Placental pericyte (primary cell): ENCODE data around the gene SRSF8. TPM values are rescaled to one million over a fixed set of nuclear protein-coding genes. Genes with fewer than 3 reads are reported as not detected.

ENCODE experiments used
- total RNA-seq: library from RNA; depleted of rRNA; stranded (reverse); fragments of >200 nt; gene quantifications from 2 replicates; pipeline ENCODE4 v1.2.3, GENCODE V29; 2012

SRSF8 gene
- 15.1 and 21.3 TPM in 2 replicates for total RNA-seq

GRCh38 chr11:95066716-95067038, at the start of gene SRSF8:
SRSF8 (plus strand) TSS chr11:95066919; CDS start chr11:95067227, 308 bp downstream.

DNA sequence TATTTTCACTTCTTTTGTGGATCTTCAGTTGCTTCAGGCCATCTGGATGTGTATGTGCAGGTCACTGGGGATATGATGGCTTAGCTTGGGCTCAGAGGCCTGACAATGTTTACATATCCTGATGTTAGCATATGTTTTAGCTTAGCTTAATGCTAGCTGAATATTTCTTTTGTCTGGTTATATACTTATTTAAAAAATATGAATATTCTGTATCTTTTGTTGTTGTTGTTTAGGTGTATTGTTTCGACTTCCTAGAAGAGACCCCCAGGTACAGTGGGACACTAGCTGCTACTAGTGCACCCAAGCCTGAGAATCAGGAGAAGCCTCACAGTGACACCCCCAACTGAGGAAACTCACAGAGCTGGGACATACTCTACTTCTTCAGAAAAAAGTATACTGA, 41.8 kb upstream of the SRSF8 start, which contains the start of gene KDM4E:
KDM4E (plus strand) TSS at position 301 of the 400 bp plus-strand sequence. CDS start 300 bp downstream, outside the sequence.

DNA sequence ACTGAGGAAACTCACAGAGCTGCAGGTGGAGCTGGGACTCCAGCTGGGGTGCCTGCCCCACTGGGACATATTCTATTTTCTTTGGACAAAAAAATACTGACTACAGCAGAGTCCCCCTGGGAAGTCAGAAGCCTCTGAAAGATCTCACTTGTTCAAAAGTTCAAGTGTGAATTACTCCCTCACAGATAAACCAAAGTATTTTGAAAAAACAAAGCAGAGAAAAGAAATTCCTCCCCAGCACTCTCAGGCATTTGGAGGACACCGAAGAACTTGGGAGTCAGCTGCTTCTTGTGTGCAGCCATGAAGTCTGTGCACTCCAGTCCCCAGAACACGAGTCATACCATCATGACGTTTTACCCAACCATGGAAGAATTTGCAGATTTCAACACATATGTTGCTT, 17.6 kb upstream of the SRSF8 start, which contains the start of gene KDM4F:
KDM4F (plus strand) TSS at position 301 of the 400 bp plus-strand sequence.

DNA sequence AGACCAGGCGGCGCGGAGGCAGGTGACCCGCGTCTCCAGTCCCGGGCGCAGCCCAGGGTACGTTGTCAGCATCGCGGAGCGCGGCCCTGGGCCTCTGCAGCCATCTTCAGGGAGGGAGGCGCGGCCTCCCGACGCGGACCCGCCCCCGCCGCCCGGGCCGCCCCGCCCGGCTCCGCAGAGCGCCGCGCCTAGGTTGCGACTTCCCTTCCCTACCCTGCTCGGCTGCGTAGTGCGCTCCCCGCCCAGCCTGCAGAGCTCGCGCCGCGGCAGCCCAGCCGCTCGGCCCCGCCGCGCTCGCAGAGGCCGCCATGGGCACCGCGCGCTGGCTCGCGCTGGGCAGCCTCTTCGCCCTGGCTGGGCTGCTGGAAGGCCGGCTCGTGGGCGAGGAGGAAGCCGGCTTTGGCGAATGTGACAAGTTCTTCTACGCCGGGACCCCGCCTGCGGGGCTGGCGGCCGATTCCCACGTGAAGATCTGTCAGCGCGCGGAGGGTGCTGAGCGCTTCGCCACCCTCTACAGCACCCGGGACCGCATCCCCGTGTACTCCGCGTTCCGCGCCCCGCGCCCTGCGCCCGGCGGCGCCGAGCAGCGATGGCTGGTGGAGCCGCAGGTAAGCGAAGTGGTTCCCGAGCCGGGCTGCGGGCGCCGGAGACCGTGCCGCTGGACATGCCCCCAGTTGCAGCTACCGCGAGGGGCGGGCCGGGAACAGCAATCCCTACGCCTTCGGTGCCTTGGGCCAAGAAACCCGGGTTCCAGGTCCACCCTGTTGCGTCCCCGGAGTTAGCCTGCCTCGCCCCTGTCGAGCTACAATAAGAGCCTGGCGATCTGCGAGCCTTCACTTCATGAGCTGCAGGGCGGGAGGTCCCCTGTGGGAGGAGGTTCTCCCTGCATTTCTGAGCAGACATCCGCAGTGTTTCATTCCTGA, 23.2 kb downstream of the SRSF8 start, which contains the start of gene ENDOD1:
ENDOD1 (plus strand) TSS at position 227 of the 923 bp plus-strand sequence; CDS start at position 309, 82 bp downstream.

Other genes starting within 250 kb of the SRSF8 start
- gene CWC15, start 93.4 kb upstream of the SRSF8 start, total RNA-seq: 34.9 and 36.8 TPM in 2 replicates
- 0.44 and 1.9 TPM in 2 replicates for gene KDM4D, start 93.2 kb upstream of the SRSF8 start, total RNA-seq
- not detected in 2 replicates for gene KDM4E, start 41.7 kb upstream of the SRSF8 start, total RNA-seq
- not detected in 2 replicates for gene KDM4F, start 17.5 kb upstream of the SRSF8 start, total RNA-seq
- gene ENDOD1, start 22.9 kb downstream of the SRSF8 start, total RNA-seq: 14.9 and 55.3 TPM in 2 replicates
- 0.72 and 1.1 TPM in 2 replicates for gene SESN3, start 164.3 kb downstream of the SRSF8 start, total RNA-seq